HT-29 (cell line): Measurements from ENCODE around the gene COPZ1. TPM values are rescaled to one million over a fixed set of nuclear protein-coding genes. Genes with fewer than 3 reads are reported as not detected.

Experiments used
- DNase-seq: peaks from one replicate; pipeline ENCODE4 v3.0.0-alpha.2; 2015; ENCODE audit warnings: low spot score
- total RNA-seq: library from RNA; depleted of rRNA; stranded (reverse); fragments of >200 nt; shearing (Covaris generic); gene quantifications from 2 replicates; pipeline ENCODE4 v1.2.3, GENCODE V29; 2014

Gene COPZ1
- total RNA-seq, 1 experiment from 2014 or later, result 83.7 TPM

DNA sequence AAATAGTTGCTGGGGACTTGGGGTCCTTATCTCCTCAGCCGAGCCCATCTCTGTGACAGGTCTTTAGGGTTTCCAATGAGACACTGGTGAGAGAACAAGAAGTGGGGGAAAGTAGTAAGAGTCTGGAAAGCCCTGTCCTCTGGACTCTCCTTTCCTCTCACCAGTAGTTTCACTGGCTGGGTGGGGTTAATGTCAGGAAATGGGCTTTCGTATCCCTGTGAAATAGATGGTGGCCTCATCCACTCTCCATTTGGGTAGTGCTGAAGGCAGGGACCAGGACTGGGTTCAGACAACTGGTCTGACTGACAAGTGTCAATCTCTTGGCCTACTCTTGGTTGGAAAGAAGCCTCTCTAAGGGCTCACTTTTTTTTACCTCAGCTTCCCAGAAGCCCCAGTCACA, 52.1 kb downstream of the COPZ1 start:
- DNase-seq, result no peak

DNA sequence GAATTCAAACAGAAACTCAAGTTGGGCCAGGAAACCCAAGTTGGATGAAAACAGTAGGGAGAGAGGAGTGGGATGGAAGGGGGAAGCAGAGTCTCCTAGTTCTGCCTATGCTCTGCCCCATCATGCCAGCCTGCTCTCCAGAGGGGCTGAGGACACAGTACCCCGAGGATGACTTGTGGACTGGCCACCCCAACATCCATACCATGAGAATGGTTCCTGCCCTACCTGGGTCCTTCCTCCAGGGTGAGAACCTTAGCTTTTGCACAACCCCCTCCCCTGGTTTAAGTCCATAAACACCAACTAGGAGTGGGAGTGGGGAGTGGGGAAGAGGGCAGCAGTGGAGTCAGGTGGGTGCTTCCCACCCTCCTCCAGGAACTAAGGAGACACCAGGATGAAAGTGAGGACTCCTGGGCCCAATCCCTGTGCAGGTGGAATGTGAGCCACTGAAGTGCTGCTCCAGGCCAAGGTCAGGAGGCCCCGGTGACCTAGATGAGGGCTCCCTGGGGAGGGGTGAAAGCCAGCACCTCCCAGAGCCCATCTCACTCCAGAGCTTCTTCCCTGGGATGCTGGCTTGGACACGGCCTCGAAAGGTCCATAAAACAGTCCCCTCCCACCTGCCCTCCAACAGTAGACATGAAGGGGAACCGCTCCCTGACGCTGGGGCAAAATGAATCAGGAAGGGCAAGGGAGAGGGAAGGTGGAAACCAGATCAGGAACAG, 53.0 kb downstream of the COPZ1 start:
- DNase-seq, result no peak

DNA sequence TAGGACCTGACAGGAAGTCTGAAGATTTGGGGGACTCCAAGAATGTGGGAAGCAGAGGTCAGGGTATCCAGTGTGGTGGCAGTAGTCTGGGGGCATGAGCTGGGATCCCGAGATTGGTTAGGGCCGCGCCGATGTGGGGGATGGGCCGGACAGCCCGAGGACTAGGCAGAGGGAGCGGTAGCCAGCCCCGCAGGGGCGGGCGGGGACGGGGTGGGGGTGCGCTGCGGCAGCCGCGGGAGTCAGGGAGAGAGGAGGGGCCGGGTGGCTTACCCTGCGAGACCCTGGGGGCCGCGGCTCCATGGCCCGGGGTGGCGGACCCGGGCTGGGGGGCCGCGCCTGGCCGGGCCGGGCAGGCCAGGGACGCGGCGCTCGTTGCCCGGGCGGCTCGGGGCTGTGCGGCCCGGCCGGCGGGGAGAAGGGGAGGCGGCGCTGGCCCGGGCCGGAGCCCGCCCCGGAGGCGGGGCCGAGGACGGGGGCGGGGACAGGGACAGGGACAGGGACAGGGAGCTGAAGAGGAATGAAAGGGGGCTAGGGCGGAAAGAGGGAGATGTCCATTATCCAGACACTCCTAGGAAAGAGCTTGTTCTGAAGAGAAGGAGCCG, 54.0 kb downstream of the COPZ1 start:
- DNase-seq, result peak; percentile 58

GRCh38 chr12:54379398-54380201, 54.7 kb downstream of the COPZ1 start:
- DNase-seq, result peak; percentile 91

GRCh38 chr12:54381136-54381535, 56.2 kb downstream of the COPZ1 start:
- no peak for DNase-seq

- no peak for DNase-seq
These were observed 58.2 kb downstream of the COPZ1 start for GRCh38 chr12:54383041-54383609.

DNA sequence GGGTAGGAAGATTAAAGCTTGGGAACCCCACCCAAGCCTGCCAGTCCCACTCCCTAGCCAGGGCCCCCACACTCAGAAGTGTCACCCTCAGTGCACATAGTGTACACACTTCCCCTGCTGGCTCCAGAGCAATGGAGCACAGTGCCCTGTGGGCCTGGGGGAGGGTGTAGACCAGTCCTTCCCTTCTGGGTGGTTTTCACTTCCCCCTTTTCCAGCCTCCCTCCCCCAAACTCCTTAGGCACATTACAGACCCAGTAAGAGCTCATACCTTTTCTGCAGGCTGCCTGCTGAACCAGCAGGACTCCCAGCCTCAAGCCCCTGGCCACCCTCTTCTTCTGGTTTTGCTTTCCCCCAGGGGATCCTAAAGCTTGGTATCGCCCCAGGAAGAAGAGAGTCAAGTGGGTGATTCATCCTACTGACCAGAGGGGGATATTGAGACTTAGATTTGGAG, 59.7 kb downstream of the COPZ1 start, which contains the start of gene ZNF385A:
ZNF385A (minus strand) TSS at position 143 of the 451 bp plus-strand sequence. CDS start 219 bp downstream, outside the sequence.
- no peak for DNase-seq

DNA sequence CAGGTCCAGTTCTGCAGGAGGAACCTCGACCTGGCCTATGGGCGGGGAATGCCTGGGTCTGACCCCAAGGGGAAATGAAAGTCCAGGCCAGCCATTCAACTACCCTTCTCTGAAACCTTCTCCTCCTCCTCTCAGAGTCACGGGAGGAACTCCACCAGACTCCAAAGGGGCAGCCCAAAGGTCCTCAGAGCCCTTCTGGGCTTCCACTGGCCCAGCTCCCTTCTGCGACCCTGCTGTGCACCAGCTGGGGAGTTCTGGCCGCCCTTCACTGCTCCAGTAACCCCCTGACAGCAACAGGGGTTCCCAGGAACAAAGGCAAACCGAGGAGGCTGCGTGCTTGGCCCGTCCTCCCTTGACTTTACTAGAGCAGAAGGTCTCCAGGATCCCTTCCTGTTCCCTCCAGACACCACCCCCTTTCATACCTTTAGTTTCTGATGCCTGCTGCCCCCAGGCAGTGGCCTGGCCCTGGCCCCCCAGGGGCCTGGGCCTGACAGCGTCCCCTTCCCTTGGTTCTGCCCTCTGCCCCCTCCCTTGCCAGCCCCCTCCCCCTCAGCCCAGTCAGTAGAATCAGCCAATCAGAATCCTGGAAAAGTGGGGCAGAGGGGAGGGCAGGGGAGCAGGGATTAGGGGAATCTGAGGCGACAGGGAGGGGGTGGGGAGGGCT, 60.5 kb downstream of the COPZ1 start:
- no peak for DNase-seq

GRCh38 chr12:54386403-54387113, 61.6 kb downstream of the COPZ1 start:
- no peak for DNase-seq

GRCh38 chr12:54387114-54387467, 62.2 kb downstream of the COPZ1 start:
- DNase-seq, result no peak

- DNase-seq, result no peak
These were observed 63.6 kb downstream of the COPZ1 start for GRCh38 chr12:54388237-54389133.

GRCh38 chr12:54389134-54389508, 64.2 kb downstream of the COPZ1 start:
- DNase-seq, result no peak

DNA sequence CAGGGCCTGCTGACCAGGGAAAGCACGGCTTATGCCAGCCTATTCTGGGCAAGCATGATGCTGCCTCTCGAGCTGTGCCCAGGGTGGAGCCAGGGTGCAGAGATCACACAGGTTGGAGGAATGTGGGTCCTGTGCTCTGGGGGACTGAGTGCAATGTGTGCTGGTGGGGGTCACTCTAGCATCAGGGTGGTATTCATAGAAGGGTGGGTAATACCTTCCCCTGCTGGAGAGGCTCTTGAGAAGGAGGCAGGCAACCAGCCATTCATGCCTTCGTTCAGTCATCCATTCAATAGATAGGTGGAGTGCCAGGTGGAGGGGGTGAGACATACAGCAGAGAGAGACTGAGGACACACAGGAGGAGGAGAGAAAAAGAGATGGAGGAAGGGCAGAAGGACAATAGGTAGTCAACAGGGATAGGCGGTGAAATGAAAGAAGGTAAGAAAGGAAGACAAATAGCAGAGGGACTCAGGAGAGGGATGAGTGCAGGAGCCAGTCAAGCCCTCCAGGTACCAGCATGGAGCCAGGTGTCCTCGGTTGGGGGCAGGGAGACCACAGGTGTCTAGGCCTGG, 64.8 kb downstream of the COPZ1 start:
- DNase-seq, result no peak

DNA sequence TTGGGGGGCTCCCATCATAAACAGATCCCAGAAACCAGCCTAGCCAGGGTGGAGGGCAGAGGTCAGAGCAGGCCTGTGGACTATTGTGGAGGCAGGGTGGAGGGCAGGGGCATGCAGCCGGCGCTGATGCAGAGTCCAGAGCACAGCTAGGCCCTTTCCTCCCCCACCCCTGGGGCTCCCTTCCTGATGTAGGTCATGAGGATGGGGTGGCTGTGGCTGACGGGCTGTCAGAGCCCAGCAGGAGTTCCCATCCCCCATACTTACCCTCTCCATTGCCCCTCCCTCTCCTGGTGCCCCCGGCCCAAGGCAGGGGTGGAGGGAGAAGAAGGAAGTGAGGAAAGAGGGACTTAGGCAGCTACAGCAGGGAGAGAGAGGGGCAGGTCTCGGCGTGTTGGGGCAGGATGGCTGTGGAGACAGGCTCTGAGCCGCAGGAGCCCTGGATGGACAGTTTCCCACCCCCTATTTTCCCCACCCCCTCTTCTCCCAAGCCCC, 65.3 kb downstream of the COPZ1 start:
- no peak for DNase-seq

DNA sequence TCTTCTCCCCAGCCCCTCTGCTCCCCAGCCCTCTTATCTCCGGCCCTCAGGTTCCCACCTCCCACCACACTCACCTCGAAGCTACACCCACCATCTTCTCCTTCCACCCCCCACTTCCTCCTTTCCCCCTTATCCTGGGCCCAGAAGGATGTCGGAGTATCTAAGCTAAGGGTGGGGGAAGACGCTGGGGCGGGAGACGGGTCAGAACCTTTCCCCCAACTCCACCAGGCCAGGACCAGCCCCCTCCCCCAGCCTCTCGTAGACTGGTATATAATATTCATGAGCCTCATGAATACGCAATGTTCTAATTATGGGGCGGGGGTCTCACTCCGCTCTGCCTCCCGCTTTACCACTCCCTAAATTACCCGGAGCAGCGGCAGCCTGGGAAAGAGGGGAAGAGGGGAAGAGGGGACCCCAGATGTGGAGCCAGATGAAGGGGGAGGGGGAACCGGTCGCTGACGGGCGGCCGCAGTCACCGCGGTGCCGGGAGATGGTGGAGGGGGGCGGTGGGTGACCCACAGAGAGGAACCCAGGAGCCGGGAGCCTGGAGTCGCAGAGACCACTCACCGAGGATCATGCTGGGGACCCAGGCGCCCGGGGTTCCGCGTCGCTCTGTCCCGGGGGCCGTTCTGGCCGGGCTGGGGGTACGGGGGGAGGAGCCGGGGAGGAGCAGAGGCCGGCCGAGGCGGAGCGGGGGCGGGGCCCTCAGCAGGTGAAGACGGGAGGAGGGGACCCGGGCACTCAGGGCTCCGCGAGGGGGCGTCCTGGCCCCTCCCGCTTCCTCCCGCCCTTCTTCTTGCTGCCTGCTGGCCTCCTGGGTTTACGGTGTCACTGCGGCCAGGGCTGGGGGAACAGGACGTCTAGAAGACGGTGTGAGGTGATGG, 66.0 kb downstream of the COPZ1 start:
- no peak for DNase-seq

DNA sequence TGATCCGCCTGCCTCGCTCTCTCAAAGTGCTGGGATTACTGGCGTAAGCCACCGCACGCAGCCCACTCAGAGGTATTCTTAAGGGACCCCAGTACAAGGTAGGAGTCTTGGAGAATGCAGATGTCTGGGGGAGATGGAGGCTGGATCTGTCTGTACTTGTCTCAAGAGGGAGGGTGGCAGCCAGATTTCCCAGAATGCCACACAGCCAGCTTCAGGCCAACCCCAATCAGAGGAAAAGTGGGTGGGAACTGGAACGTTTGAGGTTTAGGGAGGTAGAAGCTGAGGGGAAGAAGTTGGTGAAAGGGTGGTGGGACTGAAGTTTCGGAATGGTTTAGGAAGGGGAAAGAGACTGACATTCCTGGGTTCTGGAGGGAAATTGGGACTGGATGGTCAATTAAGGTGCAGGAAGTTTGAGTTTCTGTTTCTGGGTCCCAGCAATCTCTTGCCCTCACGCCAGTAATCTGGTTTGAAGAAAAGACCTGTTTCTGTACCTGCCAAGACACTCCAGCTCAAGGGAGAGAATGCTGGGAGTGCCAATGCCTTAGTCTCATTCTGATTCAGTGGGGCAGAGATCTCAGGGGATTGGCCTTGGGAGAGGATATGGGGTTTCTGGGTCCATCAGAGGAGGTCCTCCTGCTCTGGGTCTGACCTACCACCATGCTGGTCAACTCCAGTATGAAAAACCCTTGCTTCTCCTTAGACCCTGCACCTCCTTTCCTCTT, 67.7 kb downstream of the COPZ1 start:
- no peak for DNase-seq

DNA sequence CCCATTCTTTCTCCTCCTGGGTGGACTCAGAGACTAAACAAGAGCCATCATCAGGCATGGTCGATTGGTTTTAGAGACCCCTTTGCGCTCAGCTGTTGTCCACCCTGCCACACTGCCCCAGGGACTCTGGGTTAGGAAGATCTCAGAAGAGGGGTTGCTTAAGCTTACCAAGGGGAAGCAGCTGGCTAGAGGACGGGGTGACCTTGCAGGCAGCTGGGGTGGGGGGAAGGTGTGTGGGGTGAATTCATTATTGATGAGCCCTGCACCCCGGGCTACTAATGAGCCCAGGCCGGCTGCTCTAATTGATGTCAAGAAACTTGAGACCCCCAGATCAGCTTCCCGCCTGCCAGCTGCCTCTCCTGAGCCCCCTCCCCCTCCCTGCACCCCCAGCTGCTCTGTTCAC, 68.3 kb downstream of the COPZ1 start:
- no peak for DNase-seq

GRCh38 chr12:54393743-54394142, 68.8 kb downstream of the COPZ1 start:
- no peak for DNase-seq
